Testis (tissue), 2 donors: ENCODE data around the gene SRXN1.

ENCODE experiments used
- POLR2A ChIP-seq: fragments of 450-650 bp; IDR thresholded peaks from one replicate; pipeline ENCODE4 v1.6.1; 2017; ENCODE audit warnings: antibody characterized with exemption, mild to moderate bottlenecking, moderate library complexity
- TF ChIP-seq, protein P1 (sequence below), 3 experiments: fragments of 450-650 bp in 2 of 3; fragments of 200-600 bp in 1 of 3; sonication (generic) in 1 of 3; IDR thresholded peaks; one replicate each; pipeline ENCODE4 v1.5.1; 2016 to 2019; ENCODE audit warnings: antibody characterized with exemption in 3 of 3, mild to moderate bottlenecking in 2 of 3, moderate library complexity in 1 of 3

DNA sequence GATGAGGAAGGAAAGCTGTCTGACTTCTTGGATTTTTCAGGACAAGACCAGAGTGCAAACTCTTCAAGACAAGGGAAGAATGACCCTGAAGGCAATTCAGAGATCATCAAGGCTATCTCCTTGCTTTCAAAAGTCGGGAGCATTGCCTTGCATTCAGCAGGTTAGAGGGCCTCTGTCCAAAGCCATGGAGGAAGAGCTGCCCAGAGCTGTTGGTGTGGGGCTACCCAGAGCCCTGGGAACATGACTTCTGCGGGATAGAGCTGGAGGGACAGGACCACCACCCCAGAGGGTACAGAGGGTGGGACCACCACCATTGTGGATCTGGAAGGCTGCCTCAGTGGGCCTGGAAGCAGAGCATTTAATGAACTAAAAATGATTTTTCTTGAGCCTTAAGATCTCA is 5.2 kb upstream of the SRXN1 start:
- TF ChIP-seq, protein P1, sequence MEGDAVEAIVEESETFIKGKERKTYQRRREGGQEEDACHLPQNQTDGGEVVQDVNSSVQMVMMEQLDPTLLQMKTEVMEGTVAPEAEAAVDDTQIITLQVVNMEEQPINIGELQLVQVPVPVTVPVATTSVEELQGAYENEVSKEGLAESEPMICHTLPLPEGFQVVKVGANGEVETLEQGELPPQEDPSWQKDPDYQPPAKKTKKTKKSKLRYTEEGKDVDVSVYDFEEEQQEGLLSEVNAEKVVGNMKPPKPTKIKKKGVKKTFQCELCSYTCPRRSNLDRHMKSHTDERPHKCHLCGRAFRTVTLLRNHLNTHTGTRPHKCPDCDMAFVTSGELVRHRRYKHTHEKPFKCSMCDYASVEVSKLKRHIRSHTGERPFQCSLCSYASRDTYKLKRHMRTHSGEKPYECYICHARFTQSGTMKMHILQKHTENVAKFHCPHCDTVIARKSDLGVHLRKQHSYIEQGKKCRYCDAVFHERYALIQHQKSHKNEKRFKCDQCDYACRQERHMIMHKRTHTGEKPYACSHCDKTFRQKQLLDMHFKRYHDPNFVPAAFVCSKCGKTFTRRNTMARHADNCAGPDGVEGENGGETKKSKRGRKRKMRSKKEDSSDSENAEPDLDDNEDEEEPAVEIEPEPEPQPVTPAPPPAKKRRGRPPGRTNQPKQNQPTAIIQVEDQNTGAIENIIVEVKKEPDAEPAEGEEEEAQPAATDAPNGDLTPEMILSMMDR (IDR thresholded peaks at IDR 0.05), result no peak
- TF ChIP-seq POLR2A, result no peak
